HG03457 (cell line): ENCODE results near the gene DRC7.
"Not testable (repeated sequence)": the region's sequence is repeated elsewhere in the genome, so short reads cannot be mapped to it uniquely, and the experiment has no call there.

ENCODE experiments used
- ATAC-seq: cut with Tn5 transposase; IDR thresholded peaks from one replicate; pipeline ENCODE4 v1.9.1; 2021; ENCODE audit warnings: moderate number of reproducible peaks; ENCODE audit not compliant: unreplicated experiment

The DRC7 gene

GRCh38 chr16:57734308-57734924 lies 39.8 kb downstream of the DRC7 start:
- ATAC-seq, result no peak

GRCh38 chr16:57734925-57735754 lies 40.5 kb downstream of the DRC7 start:
- ATAC-seq, result peak; percentile 84

- ATAC-seq, result no peak
Observed at GRCh38 chr16:57735755-57736418, 41.3 kb downstream of the DRC7 start, which contains the start of gene KATNB1. Gene KATNB1, plus strand, starts transcription at chr16:57735770. Its CDS starts 1,474 bp downstream, at chr16:57737244.

- no peak for ATAC-seq
Observed at GRCh38 chr16:57736419-57737351, 42.1 kb downstream of the DRC7 start.

GRCh38 chr16:57738844-57739243 lies 44.2 kb downstream of the DRC7 start:
- ATAC-seq, result no peak

GRCh38 chr16:57739756-57740422 lies 45.3 kb downstream of the DRC7 start:
- ATAC-seq, result no peak

- ATAC-seq, result no peak
Observed at GRCh38 chr16:57740423-57741071, 45.9 kb downstream of the DRC7 start.

GRCh38 chr16:57741660-57742191 lies 47.1 kb downstream of the DRC7 start:
- no peak for ATAC-seq

GRCh38 chr16:57742543-57742942 lies 47.9 kb downstream of the DRC7 start:
- no peak for ATAC-seq

- no peak for ATAC-seq
Observed at GRCh38 chr16:57743458-57743857, 48.9 kb downstream of the DRC7 start.

- ATAC-seq, result no peak
Observed at GRCh38 chr16:57743886-57744641, 49.5 kb downstream of the DRC7 start.

- ATAC-seq, result no peak
Observed at GRCh38 chr16:57744642-57744903, 50.0 kb downstream of the DRC7 start.

GRCh38 chr16:57745768-57746167 lies 51.2 kb downstream of the DRC7 start:
- ATAC-seq, result no peak

GRCh38 chr16:57746316-57746715 lies 51.7 kb downstream of the DRC7 start:
- ATAC-seq, result not testable (repeated sequence)

GRCh38 chr16:57747091-57747490 lies 52.5 kb downstream of the DRC7 start:
- ATAC-seq, result no peak

GRCh38 chr16:57747496-57747895 lies 52.9 kb downstream of the DRC7 start:
- ATAC-seq, result no peak

GRCh38 chr16:57747996-57748395 lies 53.4 kb downstream of the DRC7 start:
- ATAC-seq, result no peak

GRCh38 chr16:57748596-57748995 lies 54.0 kb downstream of the DRC7 start:
- ATAC-seq, result no peak

GRCh38 chr16:57749101-57749692 lies 54.6 kb downstream of the DRC7 start:
- no peak for ATAC-seq
